ENCODE measurements around the gene NRAP.

GRCh38 chr10:113648478-113648877 lies 15.4 kb downstream of the NRAP start:
- no peak for TF ChIP-seq CTCF (IDR thresholded peaks at IDR 0.05)
- no peak for TF ChIP-seq POLR2A (IDR thresholded peaks at IDR 0.05)
- TF ChIP-seq POLR2AphosphoS5 (IDR thresholded peaks at IDR 0.05) = no peak
